Activated CD8-positive, alpha-beta memory T cell treated with anti-CD3 and anti-CD28 coated beads, Interleukin-2, amount 50 U/mL, for 24 hours (primary cell): Measurements from ENCODE around the gene EHBP1.
"Not testable (repeated sequence)": the region's sequence is repeated elsewhere in the genome, so short reads cannot be mapped to it uniquely, and the experiment has no call there.

Experiments used
- DNase-seq: peaks from one replicate; pipeline ENCODE4 v3.0.0-alpha.2; 2020; ENCODE audit errors: extremely low read depth

EHBP1 gene

DNA sequence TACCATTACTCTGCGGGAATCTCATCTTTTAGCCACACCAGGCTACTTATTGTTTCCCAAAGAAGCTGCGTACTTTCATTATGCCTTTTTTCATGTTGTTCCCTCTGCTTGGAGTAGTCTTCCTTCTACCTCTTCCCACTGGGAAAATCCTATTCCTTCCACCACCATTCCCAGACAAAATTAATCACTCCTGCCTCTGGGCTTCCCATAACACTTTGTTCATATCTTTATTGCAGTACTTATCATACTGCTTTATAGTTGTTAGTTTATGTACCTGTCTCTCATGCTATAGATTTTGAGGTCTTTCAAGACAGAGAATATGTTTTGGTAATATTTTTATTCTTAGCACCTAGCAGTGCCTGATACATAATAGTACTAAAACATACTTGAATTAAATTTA, 361.3 kb downstream of the EHBP1 start:
- DNase-seq: no peak

DNA sequence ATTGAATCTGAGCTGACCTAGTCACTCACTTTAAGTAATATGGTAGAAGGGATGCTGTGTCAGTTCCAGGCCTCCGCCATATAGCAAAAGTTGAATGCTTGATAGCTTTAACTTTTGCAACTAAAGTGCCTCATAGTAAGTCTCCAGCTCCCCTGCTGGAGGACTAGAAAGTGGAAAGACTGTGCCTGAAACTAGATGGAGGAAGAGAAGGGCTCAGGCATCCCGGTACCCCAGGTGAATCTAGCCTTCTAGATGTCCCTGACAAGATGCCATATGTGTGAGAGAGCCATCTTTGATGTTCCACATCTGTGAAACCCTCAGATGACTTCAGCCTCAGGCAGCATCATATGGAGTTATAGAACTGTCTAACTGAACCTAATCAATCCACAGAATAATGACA, 366.2 kb downstream of the EHBP1 start:
- no peak for DNase-seq

DNA sequence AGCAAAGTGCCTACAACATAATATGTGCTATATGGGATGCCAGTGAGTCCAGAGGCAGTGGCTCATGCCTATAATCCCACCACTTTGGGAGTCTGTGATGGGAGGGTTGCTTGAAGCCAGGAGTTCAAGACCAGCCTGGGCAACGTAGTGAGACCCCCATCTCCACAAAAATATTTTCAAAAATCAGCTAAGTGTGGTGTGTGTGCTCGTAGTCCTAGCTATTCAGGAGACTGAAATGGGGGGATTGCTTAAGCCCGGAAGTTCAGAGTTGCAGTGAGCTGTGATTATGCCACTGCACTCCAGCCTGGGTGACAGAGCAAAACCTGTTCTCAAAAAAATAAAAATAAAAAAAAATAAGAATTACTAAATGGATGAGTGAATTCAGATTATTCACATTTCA, 368.5 kb downstream of the EHBP1 start:
- DNase-seq: no peak

DNA sequence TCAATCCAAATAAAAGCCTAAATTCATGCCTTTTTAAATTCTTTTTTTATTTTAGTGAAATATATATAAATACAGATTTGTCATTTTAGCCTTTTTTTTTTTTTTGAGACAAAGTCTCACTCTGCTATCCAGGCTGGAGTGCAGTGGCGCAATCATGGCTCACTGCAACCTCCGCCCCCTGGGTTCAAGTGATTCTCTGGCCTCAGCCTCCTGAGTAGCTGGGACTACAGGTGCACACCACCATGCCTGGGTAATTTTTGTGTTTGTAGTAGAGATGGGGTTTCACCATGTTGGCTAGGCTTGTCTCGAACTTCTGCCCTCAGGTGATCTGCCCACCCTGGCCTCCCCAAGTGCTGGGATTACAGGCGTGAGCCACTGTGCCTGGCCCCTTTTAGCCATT, 368.9 kb downstream of the EHBP1 start:
- not testable (repeated sequence) for DNase-seq

DNA sequence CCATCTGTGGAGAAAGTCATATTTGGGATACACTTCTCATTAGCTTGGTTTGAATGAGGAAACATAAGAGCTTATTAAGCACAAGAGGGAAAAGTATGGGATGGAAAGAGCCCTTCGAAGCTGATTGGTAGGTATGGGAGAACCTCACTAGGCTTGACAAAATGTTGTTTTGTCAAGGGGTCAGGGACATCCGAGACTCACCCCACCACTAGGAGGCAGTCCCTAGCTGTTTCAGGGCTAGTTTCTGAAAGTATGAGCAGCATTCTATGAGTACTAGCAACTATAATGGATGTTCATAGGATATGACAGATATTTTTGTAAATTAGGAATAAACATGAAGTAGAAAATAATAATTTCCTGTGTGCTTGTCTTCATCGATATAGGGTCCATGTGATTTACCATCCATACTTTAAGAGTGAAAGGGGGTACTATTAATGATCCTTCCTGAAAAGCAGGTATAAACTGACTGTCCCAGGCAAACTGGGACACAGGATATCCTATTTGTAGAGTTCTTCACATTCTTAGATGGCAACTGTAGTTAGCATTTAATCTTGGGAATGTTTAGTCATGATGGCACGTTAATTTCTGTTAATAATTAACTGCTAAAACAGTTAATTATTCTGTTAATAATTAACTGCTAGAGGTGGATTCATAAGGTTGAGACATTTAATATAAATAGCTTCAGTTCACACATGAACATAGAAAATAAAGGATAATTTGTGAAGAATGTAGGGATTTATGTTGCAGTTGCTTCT, 373.5 kb downstream of the EHBP1 start:
- no peak for DNase-seq

DNA sequence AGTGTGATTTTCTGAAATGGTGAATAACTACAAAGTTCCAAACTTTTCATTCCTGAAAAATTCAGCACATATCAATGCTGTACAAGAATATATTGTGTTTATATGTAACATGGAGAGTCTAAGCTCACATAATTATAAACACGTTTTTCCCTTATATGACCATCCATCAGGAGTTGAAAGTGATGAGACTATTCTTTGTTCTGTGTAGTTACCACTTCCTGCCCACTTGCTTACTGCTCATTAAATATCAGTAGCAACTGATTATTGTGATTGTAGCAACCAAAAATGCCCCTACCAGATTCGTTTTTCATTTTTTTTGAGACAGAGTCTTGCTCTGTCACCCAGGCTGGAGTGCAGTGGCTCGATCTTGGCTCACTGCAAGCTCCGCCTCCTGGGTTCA, 375.9 kb downstream of the EHBP1 start:
- DNase-seq: no peak

DNA sequence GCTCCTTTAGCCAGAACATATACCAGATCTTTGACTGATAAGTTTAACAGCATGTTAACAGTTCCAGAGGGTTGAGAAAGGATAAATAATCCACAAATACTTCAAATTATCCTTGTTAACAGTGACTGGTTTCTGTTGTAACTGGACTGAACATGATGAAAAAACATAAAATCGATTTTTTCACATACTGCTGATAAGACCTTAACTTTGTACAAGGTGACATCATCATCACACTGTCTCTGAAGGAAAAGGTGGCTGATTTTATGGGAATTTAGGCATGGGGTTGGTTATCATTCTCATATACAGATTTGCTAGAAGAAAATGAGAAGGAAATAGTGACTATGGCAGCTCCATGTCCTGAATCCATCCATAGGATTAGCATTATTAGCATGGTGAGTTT, 381.2 kb downstream of the EHBP1 start:
- no peak for DNase-seq

DNA sequence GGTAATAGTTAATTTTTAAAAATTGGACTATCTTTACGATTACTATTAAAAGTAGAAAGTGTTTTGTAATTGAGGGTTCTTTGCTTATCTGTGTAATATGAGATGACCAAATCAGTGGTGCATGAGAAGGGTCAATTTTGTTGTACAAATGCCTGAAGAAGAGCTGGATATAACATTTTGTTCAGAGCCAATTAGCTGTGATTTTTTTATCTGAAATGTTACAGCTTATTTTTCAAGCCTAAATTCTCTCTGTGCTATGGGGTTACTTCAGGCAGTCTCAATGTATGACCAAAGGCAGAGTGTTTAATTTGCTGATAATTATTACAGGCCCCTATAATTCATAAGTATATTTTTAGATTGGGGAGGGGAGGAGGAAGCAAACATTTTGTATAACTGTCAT, 386.9 kb downstream of the EHBP1 start:
- DNase-seq: no peak

DNA sequence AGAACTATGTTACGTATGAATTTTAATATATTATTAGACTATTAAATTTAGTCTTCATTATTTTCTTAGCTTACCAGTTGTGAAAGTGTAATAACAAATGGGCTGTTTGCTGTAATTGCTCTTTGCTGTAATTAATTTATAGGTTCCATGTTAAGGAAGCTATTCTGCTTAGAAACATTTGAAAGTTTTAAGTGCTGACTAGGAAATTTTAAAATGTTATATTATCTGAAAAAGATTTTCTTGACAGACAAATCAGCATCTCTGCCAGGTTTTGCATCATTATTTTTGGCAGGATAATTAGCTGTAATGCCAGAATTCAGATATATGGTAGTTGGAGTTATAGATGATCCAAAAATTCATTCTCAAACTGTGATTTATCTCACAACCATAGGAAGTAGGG, 387.3 kb downstream of the EHBP1 start:
- DNase-seq: no peak

DNA sequence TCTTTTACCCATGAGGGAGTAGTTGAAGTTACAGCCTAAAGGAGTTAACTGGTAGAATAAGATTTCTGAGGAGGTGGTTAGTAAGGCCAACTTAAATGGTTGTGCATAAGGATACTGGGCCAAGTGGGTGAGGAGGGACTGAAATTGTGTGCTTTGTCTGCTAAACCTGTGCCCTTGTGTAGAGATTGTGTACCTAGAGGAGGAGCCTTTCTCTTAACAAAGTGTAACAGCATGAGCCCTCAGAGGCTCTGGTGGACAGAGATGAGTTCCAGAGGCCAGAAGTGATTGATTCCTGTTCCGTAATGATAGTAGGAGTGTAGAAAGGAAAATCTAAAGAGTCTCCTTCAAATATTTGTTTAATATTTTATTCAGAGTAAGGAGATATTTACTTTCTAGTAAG, 388.0 kb downstream of the EHBP1 start:
- DNase-seq: no peak
